Measurements from ENCODE around the gene MKNK1.

The MKNK1 gene

GRCh38 chr1:46594063-46594462 is 10.0 kb downstream of the MKNK1 start:
- DNase-seq, result no peak

- no peak for DNase-seq
Observed at GRCh38 chr1:46592823-46593222, 11.2 kb downstream of the MKNK1 start.

- no peak for DNase-seq
Observed at GRCh38 chr1:46589529-46589928, 14.5 kb downstream of the MKNK1 start.

GRCh38 chr1:46587069-46587468 is 17.0 kb downstream of the MKNK1 start:
- DNase-seq, result no peak

GRCh38 chr1:46585312-46585938 is 18.6 kb downstream of the MKNK1 start:
- DNase-seq, result no peak

GRCh38 chr1:46583494-46583893 is 20.6 kb downstream of the MKNK1 start:
- DNase-seq, result no peak

- DNase-seq, result no peak
Observed at GRCh38 chr1:46582972-46583371, 21.1 kb downstream of the MKNK1 start.

- no peak for DNase-seq
Observed at GRCh38 chr1:46581681-46582455, 22.2 kb downstream of the MKNK1 start.

- DNase-seq, result no peak
Observed at GRCh38 chr1:46580140-46580903, 23.7 kb downstream of the MKNK1 start.

GRCh38 chr1:46577671-46578070 is 26.4 kb downstream of the MKNK1 start:
- DNase-seq, result no peak

GRCh38 chr1:46576596-46576995 is 27.5 kb downstream of the MKNK1 start:
- no peak for DNase-seq

GRCh38 chr1:46575778-46576177 is 28.3 kb downstream of the MKNK1 start:
- no peak for DNase-seq

- no peak for DNase-seq
Observed at GRCh38 chr1:46575300-46575699, 28.8 kb downstream of the MKNK1 start.

- no peak for DNase-seq
Observed at GRCh38 chr1:46571691-46572225, 32.3 kb downstream of the MKNK1 start.

GRCh38 chr1:46569884-46570725 is 34.0 kb downstream of the MKNK1 start:
- no peak for DNase-seq

GRCh38 chr1:46569116-46569515 is 35.0 kb downstream of the MKNK1 start:
- no peak for DNase-seq

- DNase-seq, result no peak
Observed at GRCh38 chr1:46568461-46568891, 35.6 kb downstream of the MKNK1 start.

- no peak for DNase-seq
Observed at GRCh38 chr1:46563341-46563740, 40.7 kb downstream of the MKNK1 start.

GRCh38 chr1:46562498-46562897 is 41.6 kb downstream of the MKNK1 start:
- no peak for DNase-seq

- no peak for DNase-seq
Observed at GRCh38 chr1:46558966-46559365, 45.1 kb downstream of the MKNK1 start.

- DNase-seq, result no peak
Observed at GRCh38 chr1:46558141-46558963, 45.7 kb downstream of the MKNK1 start.

- DNase-seq, result no peak
Observed at GRCh38 chr1:46557403-46557802, 46.7 kb downstream of the MKNK1 start.
